Subcutaneous adipose tissue (tissue), 4 donors: ENCODE measurements around the gene CREBZF. TPM values are rescaled to one million over a fixed set of nuclear protein-coding genes. Genes with fewer than 3 reads are reported as not detected.

Source experiments
- total RNA-seq, 4 donors: library from RNA; depleted of rRNA; stranded (reverse); fragments of >200 nt; gene quantifications; one replicate each; pipeline ENCODE4 v1.1.0, GENCODE V29; 2016
- TF ChIP-seq, protein P1 (sequence below): fragments of 450-650 bp; IDR thresholded peaks from one replicate; pipeline ENCODE4 v1.5.1; 2016; ENCODE audit warnings: low read depth, mild to moderate bottlenecking, control low read depth, antibody characterized with exemption, moderate library complexity

Gene CREBZF
- total RNA-seq, 4 donors from 2014 or later, result 51.8 to 65.9 (median 62.5) TPM

GRCh38 chr11:85699957-85700741, 35.2 kb upstream of the CREBZF start:
- TF ChIP-seq, protein P1, sequence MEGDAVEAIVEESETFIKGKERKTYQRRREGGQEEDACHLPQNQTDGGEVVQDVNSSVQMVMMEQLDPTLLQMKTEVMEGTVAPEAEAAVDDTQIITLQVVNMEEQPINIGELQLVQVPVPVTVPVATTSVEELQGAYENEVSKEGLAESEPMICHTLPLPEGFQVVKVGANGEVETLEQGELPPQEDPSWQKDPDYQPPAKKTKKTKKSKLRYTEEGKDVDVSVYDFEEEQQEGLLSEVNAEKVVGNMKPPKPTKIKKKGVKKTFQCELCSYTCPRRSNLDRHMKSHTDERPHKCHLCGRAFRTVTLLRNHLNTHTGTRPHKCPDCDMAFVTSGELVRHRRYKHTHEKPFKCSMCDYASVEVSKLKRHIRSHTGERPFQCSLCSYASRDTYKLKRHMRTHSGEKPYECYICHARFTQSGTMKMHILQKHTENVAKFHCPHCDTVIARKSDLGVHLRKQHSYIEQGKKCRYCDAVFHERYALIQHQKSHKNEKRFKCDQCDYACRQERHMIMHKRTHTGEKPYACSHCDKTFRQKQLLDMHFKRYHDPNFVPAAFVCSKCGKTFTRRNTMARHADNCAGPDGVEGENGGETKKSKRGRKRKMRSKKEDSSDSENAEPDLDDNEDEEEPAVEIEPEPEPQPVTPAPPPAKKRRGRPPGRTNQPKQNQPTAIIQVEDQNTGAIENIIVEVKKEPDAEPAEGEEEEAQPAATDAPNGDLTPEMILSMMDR, result no peak

DNA sequence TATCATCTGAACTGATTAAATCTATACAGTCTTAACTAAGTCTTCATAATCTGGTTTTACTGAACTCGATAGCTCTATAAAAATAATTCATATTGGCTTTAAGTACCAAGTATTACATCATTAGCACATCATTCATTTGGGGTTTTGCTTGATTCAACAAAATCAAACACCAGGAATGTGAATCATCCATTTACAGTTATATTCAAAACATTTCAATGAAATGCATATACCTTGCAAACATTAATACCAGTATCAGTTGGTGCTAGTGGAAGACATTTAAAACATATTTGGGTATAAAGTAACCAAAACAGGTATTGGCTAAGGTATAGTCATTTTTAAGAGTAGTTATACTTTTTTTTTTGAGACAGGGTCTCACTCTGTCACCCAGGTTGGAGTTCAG, 33.3 kb upstream of the CREBZF start:
- TF ChIP-seq, protein P1, result no peak

- TF ChIP-seq, protein P1, result no peak
Measured at GRCh38 chr11:85697747-85698146, 32.8 kb upstream of the CREBZF start.

- TF ChIP-seq, protein P1, result no peak
Measured at GRCh38 chr11:85695546-85695945, 30.6 kb upstream of the CREBZF start.

DNA sequence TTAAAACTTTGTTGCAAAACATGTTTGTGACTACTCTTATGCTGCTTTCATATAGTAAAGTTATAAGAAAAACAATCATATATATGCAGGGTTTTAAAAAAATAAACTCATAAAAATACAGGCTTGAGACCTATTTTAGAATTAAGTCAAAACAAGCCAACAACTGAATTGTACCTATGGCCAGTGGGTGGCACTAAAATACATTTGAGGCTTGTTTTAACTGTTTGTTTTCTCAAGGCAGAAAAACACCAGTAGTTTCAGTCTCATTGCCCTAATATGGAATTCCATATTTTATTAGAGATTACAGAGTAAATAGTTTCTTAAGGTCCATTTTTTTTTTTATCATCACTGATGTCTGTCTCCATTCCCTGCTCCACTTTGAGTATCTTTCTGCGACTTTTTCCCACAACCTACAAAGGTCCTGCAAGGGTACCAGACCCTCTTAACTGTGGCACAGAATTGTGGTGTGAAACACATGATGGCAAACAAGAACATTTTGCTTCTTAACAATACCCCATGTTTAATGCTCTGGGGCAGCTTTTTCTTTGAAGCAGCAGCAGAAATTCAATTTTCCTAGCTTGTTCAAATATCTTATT, 29.6 kb upstream of the CREBZF start:
- TF ChIP-seq, protein P1, result no peak

- TF ChIP-seq, protein P1, result no peak
Measured at GRCh38 chr11:85685820-85686459, 21.0 kb upstream of the CREBZF start, which contains the start of gene CCDC89. Gene CCDC89 (minus strand): TSS chr11:85686195. CDS start chr11:85686130, 65 bp downstream.
